SK-N-SH (cell line): ENCODE data around the gene ALDH3B1.

Experiments used
- CHD2 ChIP-seq: fragments of 150-350 bp; IDR thresholded peaks from 2 replicates; pipeline ENCODE4 v1.6.1; 2018; ENCODE audit warnings: low read length; ENCODE audit not compliant: partially characterized antibody
- ELF1 ChIP-seq: IDR thresholded peaks from 2 replicates; pipeline ENCODE4 v1.4.0; 2012
- FOXM1 ChIP-seq: IDR thresholded peaks from 2 replicates; pipeline ENCODE4 v1.4.0; 2012; ENCODE audit warnings: low read depth, mild to moderate bottlenecking
- GABPA ChIP-seq: IDR thresholded peaks from 2 replicates; pipeline ENCODE4 v1.4.0; 2012; ENCODE audit warnings: low read depth, mild to moderate bottlenecking
- NFIC ChIP-seq: IDR thresholded peaks from 2 replicates; pipeline ENCODE4 v1.4.0; 2012; ENCODE audit warnings: borderline replicate concordance
- POLR2AphosphoS5 ChIP-seq: IDR thresholded peaks from 2 replicates; pipeline ENCODE4 v1.6.1; 2012; ENCODE audit warnings: low read depth, low read length
- RAD21 ChIP-seq: IDR thresholded peaks from 2 replicates; pipeline ENCODE4 v1.6.1; 2012; ENCODE audit warnings: mild to moderate bottlenecking, low read length
- SIN3A ChIP-seq: IDR thresholded peaks from 2 replicates; pipeline ENCODE4 v1.6.1; 2012; ENCODE audit warnings: low read depth, mild to moderate bottlenecking, low read length, moderate library complexity, borderline replicate concordance
- YY1 ChIP-seq: IDR thresholded peaks from 2 replicates; pipeline ENCODE4 v1.4.0; 2012; ENCODE audit warnings: low read depth, mild to moderate bottlenecking
- TF ChIP-seq, protein P1 (sequence below): fragments of 150-350 bp; IDR thresholded peaks from 2 replicates; pipeline ENCODE4 v1.6.1; 2017; ENCODE audit warnings: antibody characterized with exemption, low read length, low read depth, borderline replicate concordance
- TF ChIP-seq, protein P2 (sequence below): fragments of 200-600 bp; sonication (generic); IDR thresholded peaks from 2 replicates; pipeline ENCODE4 v1.6.1; 2017; ENCODE audit warnings: antibody characterized with exemption, mild to moderate bottlenecking, moderate library complexity
- TF ChIP-seq, protein P3 (sequence below): IDR thresholded peaks from 2 replicates; pipeline ENCODE4 v1.4.0; 2012; ENCODE audit warnings: low read depth

DNA sequence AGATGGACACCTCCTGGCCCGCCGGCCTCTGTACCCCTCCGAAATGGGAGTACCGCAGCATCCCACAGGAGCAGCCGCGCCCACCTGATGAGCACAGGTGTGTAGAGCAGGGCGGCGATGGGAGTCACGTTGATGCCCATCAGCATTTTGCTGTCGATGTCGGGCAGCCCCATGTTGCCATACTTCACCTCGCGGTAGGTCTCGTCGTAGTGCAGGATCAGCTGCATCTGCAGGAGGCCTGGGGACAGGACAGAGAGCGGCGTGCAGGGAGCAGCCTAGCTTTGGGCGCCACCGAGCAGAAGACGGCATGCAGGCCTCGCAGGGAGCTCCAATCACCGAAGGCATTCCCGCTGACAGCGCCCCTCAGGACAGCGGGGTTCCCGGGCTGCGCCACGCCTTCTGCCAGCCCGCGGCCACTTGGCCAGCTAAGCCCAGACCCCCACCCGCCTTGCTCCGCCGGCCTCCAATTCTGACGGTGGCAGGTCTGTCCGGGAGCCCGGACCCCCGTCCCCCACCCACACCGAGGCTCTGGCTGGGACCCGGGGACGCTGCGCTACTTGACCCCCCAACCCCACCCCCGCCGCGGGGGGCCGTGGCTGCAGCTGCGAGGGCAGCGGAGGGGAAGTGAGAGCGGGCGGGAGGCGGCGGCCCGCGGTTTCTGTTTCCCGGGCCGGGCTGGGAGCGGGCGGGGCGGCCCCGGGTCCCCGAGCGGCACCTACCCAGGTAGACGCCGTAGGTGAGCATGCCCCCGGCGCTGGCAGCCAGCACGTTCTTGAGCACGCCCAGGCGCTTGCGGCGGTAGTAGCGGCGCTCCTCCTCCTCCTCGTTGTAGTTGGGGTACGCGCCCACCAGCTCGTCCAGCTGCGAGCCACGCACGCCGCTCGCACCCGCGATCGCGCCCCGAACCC is 6.9 kb upstream of the ALDH3B1 start:
- TF ChIP-seq, protein P1, sequence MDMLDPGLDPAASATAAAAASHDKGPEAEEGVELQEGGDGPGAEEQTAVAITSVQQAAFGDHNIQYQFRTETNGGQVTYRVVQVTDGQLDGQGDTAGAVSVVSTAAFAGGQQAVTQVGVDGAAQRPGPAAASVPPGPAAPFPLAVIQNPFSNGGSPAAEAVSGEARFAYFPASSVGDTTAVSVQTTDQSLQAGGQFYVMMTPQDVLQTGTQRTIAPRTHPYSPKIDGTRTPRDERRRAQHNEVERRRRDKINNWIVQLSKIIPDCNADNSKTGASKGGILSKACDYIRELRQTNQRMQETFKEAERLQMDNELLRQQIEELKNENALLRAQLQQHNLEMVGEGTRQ, result no peak
- TF ChIP-seq GABPA, result no peak
- TF ChIP-seq, protein P2, sequence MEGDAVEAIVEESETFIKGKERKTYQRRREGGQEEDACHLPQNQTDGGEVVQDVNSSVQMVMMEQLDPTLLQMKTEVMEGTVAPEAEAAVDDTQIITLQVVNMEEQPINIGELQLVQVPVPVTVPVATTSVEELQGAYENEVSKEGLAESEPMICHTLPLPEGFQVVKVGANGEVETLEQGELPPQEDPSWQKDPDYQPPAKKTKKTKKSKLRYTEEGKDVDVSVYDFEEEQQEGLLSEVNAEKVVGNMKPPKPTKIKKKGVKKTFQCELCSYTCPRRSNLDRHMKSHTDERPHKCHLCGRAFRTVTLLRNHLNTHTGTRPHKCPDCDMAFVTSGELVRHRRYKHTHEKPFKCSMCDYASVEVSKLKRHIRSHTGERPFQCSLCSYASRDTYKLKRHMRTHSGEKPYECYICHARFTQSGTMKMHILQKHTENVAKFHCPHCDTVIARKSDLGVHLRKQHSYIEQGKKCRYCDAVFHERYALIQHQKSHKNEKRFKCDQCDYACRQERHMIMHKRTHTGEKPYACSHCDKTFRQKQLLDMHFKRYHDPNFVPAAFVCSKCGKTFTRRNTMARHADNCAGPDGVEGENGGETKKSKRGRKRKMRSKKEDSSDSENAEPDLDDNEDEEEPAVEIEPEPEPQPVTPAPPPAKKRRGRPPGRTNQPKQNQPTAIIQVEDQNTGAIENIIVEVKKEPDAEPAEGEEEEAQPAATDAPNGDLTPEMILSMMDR, result no peak
- no peak for TF ChIP-seq CHD2
- TF ChIP-seq POLR2AphosphoS5, result no peak
- TF ChIP-seq, protein P3, sequence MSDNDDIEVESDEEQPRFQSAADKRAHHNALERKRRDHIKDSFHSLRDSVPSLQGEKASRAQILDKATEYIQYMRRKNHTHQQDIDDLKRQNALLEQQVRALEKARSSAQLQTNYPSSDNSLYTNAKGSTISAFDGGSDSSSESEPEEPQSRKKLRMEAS, result no peak; the same call in 1 of the 2 replicates
- TF ChIP-seq NFIC, result no peak
- TF ChIP-seq YY1, result no peak
- TF ChIP-seq SIN3A, result no peak
- TF ChIP-seq FOXM1, result no peak
- no peak for TF ChIP-seq ELF1
- TF ChIP-seq RAD21, result no peak
